GM12878 (cell line): ENCODE results near the gene CBLB. TPM values are rescaled to one million over a fixed set of nuclear protein-coding genes. Genes with fewer than 3 reads are reported as not detected.

Source experiments
- MYC ChIP-seq: IDR thresholded peaks from 2 replicates; pipeline ENCODE4 v1.6.1; 2011; ENCODE audit warnings: mild to moderate bottlenecking, low read length, moderate library complexity, inconsistent platforms; ENCODE audit not compliant: insufficient read depth, insufficient replicate concordance, insufficient read length, severe bottlenecking
- NFIC ChIP-seq: IDR thresholded peaks from 2 replicates; pipeline ENCODE4 v1.6.1; 2012; ENCODE audit warnings: low read depth, mild to moderate bottlenecking, inconsistent platforms, low read length, moderate library complexity
- PRDM15 ChIP-seq: fragments of 450-650 bp; formaldehyde crosslinking; IDR thresholded peaks from 2 replicates; pipeline ENCODE4 v1.4.0; 2020; ENCODE audit warnings: mild to moderate bottlenecking, moderate library complexity
- RELB ChIP-seq: fragments of 450-650 bp; IDR thresholded peaks from 2 replicates; pipeline ENCODE4 v1.6.1; 2017; ENCODE audit warnings: low read depth, mild to moderate bottlenecking, moderate library complexity
- ZNF687 ChIP-seq: fragments of 450-650 bp; IDR thresholded peaks from 2 replicates; pipeline ENCODE4 v1.6.1; 2017; ENCODE audit warnings: mild to moderate bottlenecking, moderate library complexity
- polyA plus RNA-seq, 11 experiments: library from polyadenylated mRNA; depleted of rRNA in 4 of 11; unstranded in 6 of 11; stranded (reverse) in 5 of 11; fragments of >200 nt; fragmentation: Nextera tagmentation in 4 of 11; fragmentation: Illumina TruSeq in 1 of 11; extraction: Ambion mirVana in 4 of 11; extraction: Trizol in 1 of 11; gene quantifications; 1 replicate in 1 of 11; 2 replicates in 10 of 11; pipeline versions ENCODE4 v1.2.1 to v1.2.3, GENCODE V29; 2011 to 2016; ENCODE audit warnings: inconsistent platforms in 2 of 11, missing spikeins in 2 of 11, low read depth in 1 of 11
- total RNA-seq, 4 experiments: library from RNA; depleted of rRNA in 3 of 4; stranded (reverse); fragments of >200 nt in 3 of 4; fragmentation: Illumina TruSeq in 1 of 4; extraction: Trizol in 1 of 4; gene quantifications; 2 replicates each; pipeline versions ENCODE4 v1.2.1 to v1.2.3, GENCODE V29; 2013 to 2021

The CBLB gene
- total and polyA plus RNA-seq, 10 of the 15 experiments (the other 5 are each of a cell fraction or from before 2014, with no cell fraction given): 17.2 to 107 (median 41.9) TPM

GRCh38 chr3:105830836-105831235 lies 38.0 kb downstream of the CBLB start (continued):
- TF ChIP-seq MYC (no peak), PRDM15 (no peak), ZNF687 (no peak), NFIC (no peak), RELB (no peak)
